ENCODE results near the gene CDK5RAP3.
"Not testable (repeated sequence)": the region's sequence is repeated elsewhere in the genome, so short reads cannot be mapped to it uniquely, and the experiment has no call there.

CDK5RAP3 gene

GRCh38 chr17:47970725-47971499 is at the start of gene CDK5RAP3:
Gene CDK5RAP3, plus strand, starts transcription at chr17:47971113. Its CDS starts 34 bp downstream, at chr17:47971147.
- peak; percentile 98 for DNase-seq (ENCODE audit: low read depth in 1 of 2, low spot score in 1 of 2)

- DNase-seq (ENCODE audit: low read depth in 1 of 2, low spot score in 1 of 2), result no peak
These were observed 45.9 kb upstream of the CDK5RAP3 start for GRCh38 chr17:47924785-47925677.

GRCh38 chr17:47925678-47925988 is 45.3 kb upstream of the CDK5RAP3 start:
- DNase-seq (ENCODE audit: low read depth in 1 of 2, low spot score in 1 of 2), result no peak

GRCh38 chr17:47927821-47928400 is 43.0 kb upstream of the CDK5RAP3 start:
- no peak for DNase-seq (ENCODE audit: low read depth in 1 of 2, low spot score in 1 of 2)

- no peak for DNase-seq (ENCODE audit: low read depth in 1 of 2, low spot score in 1 of 2)
These were observed 42.5 kb upstream of the CDK5RAP3 start for GRCh38 chr17:47928415-47928814.

- DNase-seq (ENCODE audit: low read depth in 1 of 2, low spot score in 1 of 2), result no peak
These were observed 41.5 kb upstream of the CDK5RAP3 start for GRCh38 chr17:47929218-47930000.

- DNase-seq (ENCODE audit: low read depth in 1 of 2, low spot score in 1 of 2), result no peak
These were observed 39.1 kb upstream of the CDK5RAP3 start for GRCh38 chr17:47931848-47932247.

- no peak for DNase-seq (ENCODE audit: low read depth in 1 of 2, low spot score in 1 of 2)
These were observed 36.1 kb upstream of the CDK5RAP3 start for GRCh38 chr17:47934856-47935255.

- not testable (repeated sequence) for DNase-seq (ENCODE audit: low read depth in 1 of 2, low spot score in 1 of 2)
These were observed 35.4 kb upstream of the CDK5RAP3 start for GRCh38 chr17:47935468-47935867.

- DNase-seq (ENCODE audit: low read depth in 1 of 2, low spot score in 1 of 2), result no peak
These were observed 35.0 kb upstream of the CDK5RAP3 start for GRCh38 chr17:47935961-47936360.

GRCh38 chr17:47937941-47938340 is 33.0 kb upstream of the CDK5RAP3 start:
- no peak for DNase-seq (ENCODE audit: low read depth in 1 of 2, low spot score in 1 of 2)

GRCh38 chr17:47941246-47942095 is 29.4 kb upstream of the CDK5RAP3 start, which contains the start of gene PNPO:
Gene PNPO, plus strand, starts transcription at chr17:47941571. Its CDS starts 105 bp downstream, at chr17:47941676.
- peak; percentile 78 to 84 for DNase-seq (ENCODE audit: low read depth in 1 of 2, low spot score in 1 of 2)

GRCh38 chr17:47942096-47942510 is 28.8 kb upstream of the CDK5RAP3 start:
- no peak for DNase-seq (ENCODE audit: low read depth in 1 of 2, low spot score in 1 of 2)

GRCh38 chr17:47942568-47942967 is 28.3 kb upstream of the CDK5RAP3 start:
- no peak for DNase-seq (ENCODE audit: low read depth in 1 of 2, low spot score in 1 of 2)

GRCh38 chr17:47945080-47945479 is 25.8 kb upstream of the CDK5RAP3 start:
- DNase-seq (ENCODE audit: low read depth in 1 of 2, low spot score in 1 of 2), result no peak

- DNase-seq (ENCODE audit: low read depth in 1 of 2, low spot score in 1 of 2), result no peak
These were observed 25.1 kb upstream of the CDK5RAP3 start for GRCh38 chr17:47945529-47946508.

- DNase-seq (ENCODE audit: low read depth in 1 of 2, low spot score in 1 of 2), result no peak
These were observed 24.4 kb upstream of the CDK5RAP3 start for GRCh38 chr17:47946516-47946915.

- peak; percentile 29 to 60 for DNase-seq (ENCODE audit: low read depth in 1 of 2, low spot score in 1 of 2)
These were observed 23.9 kb upstream of the CDK5RAP3 start for GRCh38 chr17:47946929-47947397.

All from stimulated activated CD4-positive, alpha-beta T cell treated with anti-CD3 and anti-CD28 coated beads, Interleukin-15, amount 100 ng/mL, for 1 hour (primary cell).